BE2C (cell line): Measurements from ENCODE around the gene PET100.

Source experiments
- DNase-seq: peaks from one replicate; pipeline ENCODE4 v3.0.0-alpha.2; 2020
- H3K27me3 ChIP-seq: fragments of 250-450 bp; sonication (Bioruptor Pico); 2 replicates; pipeline ENCODE4 v1.5.1; 2020; ENCODE audit warnings: mild to moderate bottlenecking
- H3K36me3 ChIP-seq: fragments of 250-450 bp; sonication (Bioruptor Pico); 2 replicates; pipeline ENCODE4 v1.5.1; 2020; ENCODE audit warnings: mild to moderate bottlenecking
- H3K4me1 ChIP-seq: fragments of 250-450 bp; sonication (Bioruptor Pico); 2 replicates; pipeline ENCODE4 v1.5.1; 2020
- H3K4me3 ChIP-seq: 2 replicates; pipeline ENCODE4 v1.5.1; 2011; ENCODE audit warnings: low read depth, low read length
- H3K9me3 ChIP-seq: fragments of 250-450 bp; sonication (Bioruptor Pico); 2 replicates; pipeline ENCODE4 v1.5.1; 2020
- TF ChIP-seq, protein P1 (sequence below): IDR thresholded peaks from 2 replicates; pipeline ENCODE4 v1.5.1; 2012; ENCODE audit warnings: mild to moderate bottlenecking, low read depth, low read length

PET100 gene

DNA sequence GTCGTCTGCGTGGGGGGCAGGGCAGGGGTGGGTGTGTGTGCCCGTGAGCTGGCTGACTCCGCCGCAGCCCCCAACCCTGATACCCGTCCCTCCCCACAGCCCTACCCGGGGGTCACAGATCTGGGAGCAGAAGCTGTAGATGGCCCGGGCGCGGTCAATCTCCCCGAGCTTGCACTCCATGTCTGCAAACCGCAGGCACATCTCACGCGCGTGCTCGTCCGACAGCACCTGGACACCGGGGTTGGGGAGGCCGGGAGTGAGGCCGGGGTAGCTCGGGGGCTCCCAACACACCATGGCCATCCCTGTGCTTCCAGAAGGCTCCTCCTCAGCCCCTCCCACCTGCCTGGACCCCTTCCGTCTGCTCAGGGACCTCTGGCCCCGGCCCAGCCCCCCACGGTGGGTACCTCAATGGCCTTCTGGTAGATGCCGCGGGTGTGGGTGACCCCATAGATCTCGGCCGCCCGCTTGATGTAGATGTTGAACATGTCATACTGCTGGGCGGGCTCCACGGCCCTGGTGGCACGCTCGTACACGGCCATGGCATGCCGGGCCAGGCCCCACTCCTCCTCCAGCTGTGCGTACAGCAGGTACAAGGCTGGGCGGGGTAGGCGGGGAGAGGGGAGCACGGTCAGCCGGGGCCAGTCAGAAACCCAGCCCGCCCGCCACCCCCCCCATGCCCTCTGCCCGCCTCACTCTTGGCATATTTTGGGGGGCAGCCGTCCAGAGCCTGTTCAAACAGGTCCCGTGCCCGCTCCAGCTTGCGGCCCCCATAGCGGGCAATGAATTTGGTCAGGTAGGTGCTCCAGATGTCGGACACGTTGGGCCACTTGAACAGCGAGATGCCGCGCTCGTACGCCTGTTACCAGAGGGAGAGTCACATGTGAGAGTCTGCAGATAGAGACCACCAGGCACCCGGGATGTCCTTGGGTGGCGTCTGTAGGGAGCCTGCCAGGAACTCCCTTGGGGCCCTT lies 8.9 kb upstream of the PET100 start:
- peaks cover 60% of the 10 kb centered on the region for H3K36me3 ChIP-seq
- no peak overlapping the region for H3K4me3 ChIP-seq
- no peaks in the 10 kb centered on the region for H3K9me3 ChIP-seq
- H3K4me1 ChIP-seq = peaks cover 30% of the 10 kb centered on the region
- TF ChIP-seq, protein P1, sequence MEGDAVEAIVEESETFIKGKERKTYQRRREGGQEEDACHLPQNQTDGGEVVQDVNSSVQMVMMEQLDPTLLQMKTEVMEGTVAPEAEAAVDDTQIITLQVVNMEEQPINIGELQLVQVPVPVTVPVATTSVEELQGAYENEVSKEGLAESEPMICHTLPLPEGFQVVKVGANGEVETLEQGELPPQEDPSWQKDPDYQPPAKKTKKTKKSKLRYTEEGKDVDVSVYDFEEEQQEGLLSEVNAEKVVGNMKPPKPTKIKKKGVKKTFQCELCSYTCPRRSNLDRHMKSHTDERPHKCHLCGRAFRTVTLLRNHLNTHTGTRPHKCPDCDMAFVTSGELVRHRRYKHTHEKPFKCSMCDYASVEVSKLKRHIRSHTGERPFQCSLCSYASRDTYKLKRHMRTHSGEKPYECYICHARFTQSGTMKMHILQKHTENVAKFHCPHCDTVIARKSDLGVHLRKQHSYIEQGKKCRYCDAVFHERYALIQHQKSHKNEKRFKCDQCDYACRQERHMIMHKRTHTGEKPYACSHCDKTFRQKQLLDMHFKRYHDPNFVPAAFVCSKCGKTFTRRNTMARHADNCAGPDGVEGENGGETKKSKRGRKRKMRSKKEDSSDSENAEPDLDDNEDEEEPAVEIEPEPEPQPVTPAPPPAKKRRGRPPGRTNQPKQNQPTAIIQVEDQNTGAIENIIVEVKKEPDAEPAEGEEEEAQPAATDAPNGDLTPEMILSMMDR = no peak
- no peaks in the 10 kb centered on the region for H3K27me3 ChIP-seq
- no peak for DNase-seq

DNA sequence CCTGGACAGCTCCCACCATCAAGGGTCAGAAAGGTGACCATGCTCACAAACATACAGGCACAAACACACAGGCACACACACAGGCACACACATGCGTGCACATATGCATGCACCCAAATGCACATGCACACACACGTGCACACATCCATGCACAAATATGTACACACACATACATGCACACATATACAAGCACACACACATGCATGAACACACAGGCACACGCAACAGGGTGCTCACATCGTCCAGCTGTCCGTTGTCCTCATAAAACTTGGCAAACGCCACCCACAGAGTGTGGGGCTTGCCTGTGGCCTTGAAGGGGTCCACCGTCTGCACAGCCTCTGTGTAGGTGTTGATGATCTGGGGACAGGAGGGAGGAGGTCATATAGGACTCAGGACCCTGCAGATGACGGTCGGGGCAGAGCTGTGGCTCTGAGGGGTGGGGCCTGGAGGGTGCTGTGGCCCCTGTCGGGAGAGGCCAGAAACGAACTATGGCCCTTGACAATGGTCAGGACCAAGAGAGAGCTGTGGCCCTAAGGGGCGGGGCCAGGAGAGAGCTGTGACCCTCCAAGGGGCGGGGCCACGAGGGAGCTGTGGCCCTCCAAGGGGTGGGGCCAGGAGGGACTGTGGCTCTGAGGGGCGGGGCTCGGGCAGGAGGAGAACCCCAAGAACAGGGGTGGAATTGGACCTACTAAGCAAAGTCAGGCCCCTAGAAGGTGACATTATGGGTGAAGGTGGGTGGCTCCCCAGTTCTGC lies 6.5 kb upstream of the PET100 start:
- peaks cover 60% of the 10 kb centered on the region for H3K36me3 ChIP-seq
- H3K4me1 ChIP-seq = peaks cover 19% of the 10 kb centered on the region
- no peak for DNase-seq
- no peak overlapping the region for H3K4me3 ChIP-seq
- TF ChIP-seq, protein P1 = no peak
- H3K27me3 ChIP-seq = no peaks in the 10 kb centered on the region
- H3K9me3 ChIP-seq = no peaks in the 10 kb centered on the region

DNA sequence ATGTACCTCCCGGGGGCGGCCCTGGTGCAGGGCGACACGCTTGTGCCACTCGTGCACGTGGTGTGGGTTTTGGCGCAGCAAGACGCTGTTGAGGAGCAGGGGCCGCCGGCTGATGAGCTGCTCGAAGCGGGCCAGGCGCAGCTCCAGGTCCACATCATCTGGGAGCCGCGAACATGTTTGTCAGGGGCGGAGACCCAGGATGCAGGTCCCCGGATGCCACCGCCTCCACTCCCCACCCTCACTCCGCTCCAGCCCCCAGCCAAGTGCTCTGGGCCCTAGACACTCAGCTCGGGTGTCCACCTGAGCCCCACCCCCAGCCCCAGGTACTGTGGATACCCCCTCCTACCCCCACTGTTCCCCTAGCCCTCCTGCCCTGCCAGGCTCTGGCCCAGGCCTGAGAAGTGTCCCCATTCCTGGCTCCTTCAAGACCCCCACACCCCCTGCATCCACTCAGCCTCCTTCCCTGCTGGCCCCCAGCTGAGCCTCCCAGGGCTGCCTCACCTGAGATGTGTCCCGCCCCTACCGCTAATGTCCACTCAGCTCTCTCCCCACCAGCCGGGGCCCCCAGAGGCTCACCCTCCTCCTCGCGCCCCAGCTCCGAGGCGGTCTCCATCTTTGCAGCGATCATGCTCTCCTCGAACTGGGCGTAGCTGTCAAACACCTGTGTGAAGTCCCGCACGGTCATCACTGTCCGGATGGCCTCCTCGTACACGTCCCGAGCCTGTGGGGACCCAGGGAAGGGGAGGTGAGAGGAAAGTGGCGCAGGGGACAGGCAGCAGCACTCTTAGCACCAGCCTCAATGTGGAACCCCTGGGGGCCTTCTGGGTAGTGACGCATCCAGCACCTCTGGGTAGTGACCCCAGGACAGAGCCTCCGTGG lies 5.6 kb upstream of the PET100 start:
- Histone ChIP-seq H3K27me3 (no peaks in the 10 kb centered on the region), H3K36me3 (peaks cover 60% of the 10 kb centered on the region)

DNA sequence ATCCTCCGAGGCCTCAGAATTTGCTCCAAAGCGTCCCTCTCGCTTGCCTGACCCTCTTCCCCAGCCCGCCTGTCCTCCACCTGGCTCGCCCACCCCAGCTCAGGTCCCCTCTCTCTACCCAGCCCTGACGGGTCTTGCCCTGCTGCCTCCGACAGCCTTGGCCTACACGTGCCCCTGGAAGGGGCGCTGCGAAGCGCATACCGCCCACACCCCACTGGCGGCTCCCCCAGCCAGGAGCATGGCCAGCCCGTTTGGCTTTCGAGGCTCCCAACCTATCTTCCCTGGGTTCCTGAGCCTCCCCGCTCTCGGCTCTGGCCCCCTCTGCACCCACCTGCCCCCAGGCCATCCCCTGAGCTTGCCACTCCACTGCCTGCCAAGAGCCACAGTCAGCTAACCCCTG lies 4.8 kb upstream of the PET100 start:
- H3K27me3 ChIP-seq = no peaks in the 10 kb centered on the region
- H3K9me3 ChIP-seq = no peaks in the 10 kb centered on the region
- no peak for DNase-seq
- peaks cover 57% of the 10 kb centered on the region for H3K36me3 ChIP-seq
- no peak overlapping the region for H3K4me3 ChIP-seq
- peaks cover 10% of the 10 kb centered on the region for H3K4me1 ChIP-seq
- TF ChIP-seq, protein P1 = no peak

More for the DNA sequence above, 5.6 kb upstream of the PET100 start:
- TF ChIP-seq, protein P1 = no peak
- H3K4me3 ChIP-seq = no peak overlapping the region
- H3K4me1 ChIP-seq = peaks cover 16% of the 10 kb centered on the region
- no peak for DNase-seq
- H3K9me3 ChIP-seq = no peaks in the 10 kb centered on the region

DNA sequence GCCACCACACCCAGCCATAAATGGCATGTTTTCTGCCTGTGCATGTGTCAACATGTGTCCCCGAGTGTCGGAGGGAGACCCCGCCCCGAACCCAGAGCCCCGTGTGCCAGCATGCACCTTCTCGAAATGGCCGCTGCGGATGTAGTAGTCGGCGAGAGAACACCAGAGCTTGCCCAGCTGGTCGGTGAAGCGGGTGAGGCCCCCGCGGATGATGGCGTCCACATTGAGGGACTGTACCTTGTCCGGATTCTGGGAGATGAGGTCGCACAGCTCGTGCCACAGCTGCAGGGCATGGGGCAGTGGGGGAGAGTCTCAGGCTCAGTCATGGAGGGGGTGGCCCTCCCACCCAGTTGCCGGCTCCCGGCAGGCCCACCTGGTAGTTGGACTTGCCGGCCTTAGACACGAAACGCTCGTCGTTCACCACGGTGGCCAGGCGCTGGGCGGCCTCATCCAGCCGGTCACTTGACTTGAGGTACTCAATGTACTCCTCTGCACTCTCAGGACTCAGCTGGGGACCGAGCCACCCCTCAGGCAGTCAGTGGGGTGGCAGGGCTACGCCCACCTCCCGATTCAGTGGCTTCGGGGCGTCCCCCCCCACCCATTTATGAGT lies 3.7 kb upstream of the PET100 start:
- Histone ChIP-seq H3K27me3 (no peaks in the 10 kb centered on the region), H3K4me1 (no peaks in the 10 kb centered on the region; the same call in 1 of the 2 replicates), H3K4me3 (no peak overlapping the region), H3K36me3 (peaks cover 47% of the 10 kb centered on the region), H3K9me3 (no peaks in the 10 kb centered on the region)
- DNase-seq = no peak
- TF ChIP-seq, protein P1 = no peak
